GM18858 (cell line): ENCODE measurements around the gene ST6GALNAC6.

ENCODE experiments used
- ATAC-seq: cut with Tn5 transposase; IDR thresholded peaks from one replicate; pipeline ENCODE4 v1.9.1; 2021; ENCODE audit not compliant: unreplicated experiment

ST6GALNAC6 gene

DNA sequence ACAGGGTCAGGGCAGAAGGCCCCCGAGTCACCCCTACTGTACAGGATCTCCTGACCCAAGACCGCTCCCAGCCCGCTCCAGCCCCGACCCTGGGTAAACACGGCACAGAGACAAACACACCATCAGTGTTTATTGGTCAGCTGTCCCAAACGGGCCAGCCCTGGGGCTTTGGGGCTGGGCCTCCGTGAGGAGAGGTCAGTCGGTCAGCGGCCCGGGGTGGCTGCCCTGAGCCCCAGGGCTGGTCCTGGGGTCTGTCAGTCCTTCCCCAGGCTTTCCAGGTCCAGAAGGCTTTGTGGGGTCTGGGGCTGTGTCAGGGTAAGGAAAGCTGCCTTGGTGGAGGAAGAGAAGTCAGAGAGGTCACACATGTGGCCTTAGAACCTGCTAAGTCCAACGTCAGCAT, 35.6 kb upstream of the ST6GALNAC6 start:
- ATAC-seq = no peak

DNA sequence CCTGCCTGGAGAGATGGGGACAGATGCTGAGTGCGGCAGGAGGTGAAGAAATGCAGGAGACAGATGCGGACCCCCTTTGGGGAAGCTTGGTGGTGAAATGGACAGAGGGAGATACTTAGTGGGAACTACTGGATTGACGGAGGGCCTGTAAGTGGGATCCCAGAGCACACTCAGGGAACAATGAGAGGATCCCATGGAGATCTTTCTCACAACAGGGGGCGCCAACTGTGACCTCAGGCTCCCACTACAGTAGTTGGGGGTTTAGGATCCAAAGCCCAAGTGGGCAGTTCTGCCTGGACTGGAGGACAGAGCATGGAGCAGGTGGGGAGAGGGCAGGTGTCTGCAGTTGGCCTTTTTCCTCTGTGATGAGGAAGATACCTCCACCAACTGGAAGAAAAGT, 34.8 kb upstream of the ST6GALNAC6 start:
- ATAC-seq = no peak

DNA sequence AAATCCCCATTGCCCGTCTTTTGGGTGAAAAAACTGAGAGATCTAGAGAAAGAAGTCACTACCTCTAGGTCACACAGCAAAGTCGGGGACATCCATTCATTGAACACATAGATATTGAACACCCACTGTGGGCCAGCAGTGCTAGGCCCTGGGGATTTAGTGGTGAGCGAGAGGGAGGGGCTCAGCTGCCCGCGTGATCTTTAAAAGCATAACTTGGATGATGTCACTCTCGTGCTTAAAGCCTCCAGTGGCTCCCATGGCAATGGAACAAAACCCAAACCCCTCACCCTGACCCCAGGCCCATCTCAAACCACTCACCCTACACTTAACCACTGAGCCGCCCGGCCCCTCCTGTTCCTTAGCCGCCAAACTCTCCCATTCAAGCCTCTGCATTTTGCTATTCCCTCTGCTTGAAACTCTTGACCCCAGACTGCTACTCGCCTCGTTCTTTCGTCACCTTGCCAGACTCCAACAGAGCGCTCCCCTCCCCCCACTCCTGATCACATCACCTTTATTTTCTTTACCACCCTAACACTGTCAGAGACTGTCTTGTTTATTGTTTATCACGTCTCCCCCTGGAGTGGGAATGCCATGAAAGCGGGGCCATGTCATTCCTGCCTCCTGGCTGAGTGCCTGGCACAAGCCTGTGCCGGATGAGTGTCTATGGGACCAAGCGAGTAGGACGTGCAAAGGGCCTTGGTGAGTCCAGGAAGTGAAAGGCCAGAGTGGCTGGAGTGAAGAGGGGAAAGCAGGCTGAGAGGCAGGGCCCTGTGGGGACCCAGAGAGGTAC, 31.9 kb upstream of the ST6GALNAC6 start:
- no peak for ATAC-seq

DNA sequence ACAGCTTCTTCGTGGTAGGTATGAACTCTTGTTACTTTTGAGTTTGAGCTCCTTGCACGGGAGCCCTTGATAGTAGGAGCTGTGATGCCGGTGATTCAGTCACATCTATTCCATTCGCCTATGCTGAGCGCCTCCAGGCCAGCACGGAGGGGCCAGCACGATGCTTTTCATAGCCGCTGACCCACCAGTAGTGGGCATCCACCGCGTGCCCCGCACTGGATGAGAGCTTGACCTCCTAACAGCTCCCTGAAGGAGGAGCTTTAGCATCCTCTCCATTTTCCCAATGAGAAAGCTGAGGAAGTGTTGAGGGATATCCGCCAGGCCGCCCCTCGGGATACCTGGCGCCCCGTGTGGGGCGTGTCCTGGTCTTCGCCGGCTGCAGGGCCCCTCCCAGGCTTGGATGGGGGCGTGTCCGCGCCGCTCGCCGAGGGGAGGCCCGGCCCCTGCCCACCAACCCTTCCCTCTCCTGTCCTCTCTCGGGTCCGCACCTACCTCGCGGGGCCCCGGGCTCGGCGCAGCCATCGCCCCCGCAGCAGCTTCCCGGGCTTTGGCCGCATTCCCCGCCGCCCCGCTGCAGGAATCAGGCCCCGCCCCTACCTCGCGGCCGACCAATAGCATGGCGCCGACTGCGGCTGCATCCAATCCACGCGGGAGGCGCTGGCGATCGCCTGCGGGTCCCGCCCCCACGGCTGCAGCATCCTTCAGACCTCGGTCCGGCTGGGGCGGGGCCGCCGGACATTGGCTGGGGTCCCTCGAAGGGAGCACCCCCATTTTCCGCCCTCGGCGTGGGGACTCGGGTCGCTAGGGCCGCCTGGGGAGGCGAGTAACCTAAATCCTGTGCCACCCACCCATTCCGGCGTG, 31.1 kb upstream of the ST6GALNAC6 start, which contains the start of gene PIP5KL1:
TSS of gene PIP5KL1 (minus strand) at position 547 of the 861 bp plus-strand sequence. CDS start at position 522, 25 bp downstream.
- ATAC-seq = peak; percentile 52

- ATAC-seq = no peak
Observed at GRCh38 chr9:127929625-127929979, 30.2 kb upstream of the ST6GALNAC6 start.

- no peak for ATAC-seq
Observed at GRCh38 chr9:127928676-127929624, 29.5 kb upstream of the ST6GALNAC6 start.

- no peak for ATAC-seq
Observed at GRCh38 chr9:127927988-127928675, 28.7 kb upstream of the ST6GALNAC6 start.

GRCh38 chr9:127927201-127927987, 28.0 kb upstream of the ST6GALNAC6 start:
- ATAC-seq = no peak

- ATAC-seq = no peak
Observed at GRCh38 chr9:127926906-127927200, 27.4 kb upstream of the ST6GALNAC6 start.

GRCh38 chr9:127925959-127926905, 26.8 kb upstream of the ST6GALNAC6 start:
- ATAC-seq = no peak

DNA sequence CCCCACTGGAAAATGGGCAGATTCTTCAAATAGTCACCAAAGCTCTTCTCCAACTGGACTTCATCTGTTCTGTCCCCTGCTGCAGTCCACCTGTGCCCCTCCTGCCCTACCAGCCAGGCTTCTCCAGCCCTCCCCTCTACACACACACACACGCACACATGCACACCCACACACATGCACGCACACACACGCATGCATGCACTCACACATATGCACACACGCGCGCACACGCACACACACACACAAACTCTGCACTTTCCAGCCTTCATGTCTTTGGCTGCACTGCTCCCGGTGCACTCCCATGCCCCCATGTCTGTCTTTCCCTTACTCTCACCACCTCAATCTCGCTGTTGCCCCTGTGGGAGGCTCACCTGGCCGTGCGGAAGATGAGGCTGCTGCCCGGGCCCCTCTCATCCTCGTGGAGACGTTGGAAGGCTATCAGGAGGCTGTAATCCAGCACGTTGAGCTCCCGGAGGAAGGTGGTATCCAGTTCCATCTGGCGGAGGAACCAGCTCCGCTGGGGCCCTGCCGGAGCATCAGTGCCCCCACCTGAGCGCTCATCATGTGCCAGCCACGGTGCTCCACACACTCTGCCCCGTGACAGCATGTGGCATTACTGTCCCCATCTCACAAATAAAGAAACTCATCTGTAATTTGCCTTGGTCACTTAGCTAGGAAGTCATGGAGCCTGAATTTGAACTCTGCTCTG, 25.5 kb upstream of the ST6GALNAC6 start:
- ATAC-seq = no peak

- ATAC-seq = no peak
Observed at GRCh38 chr9:127923771-127924170, 24.4 kb upstream of the ST6GALNAC6 start.

DNA sequence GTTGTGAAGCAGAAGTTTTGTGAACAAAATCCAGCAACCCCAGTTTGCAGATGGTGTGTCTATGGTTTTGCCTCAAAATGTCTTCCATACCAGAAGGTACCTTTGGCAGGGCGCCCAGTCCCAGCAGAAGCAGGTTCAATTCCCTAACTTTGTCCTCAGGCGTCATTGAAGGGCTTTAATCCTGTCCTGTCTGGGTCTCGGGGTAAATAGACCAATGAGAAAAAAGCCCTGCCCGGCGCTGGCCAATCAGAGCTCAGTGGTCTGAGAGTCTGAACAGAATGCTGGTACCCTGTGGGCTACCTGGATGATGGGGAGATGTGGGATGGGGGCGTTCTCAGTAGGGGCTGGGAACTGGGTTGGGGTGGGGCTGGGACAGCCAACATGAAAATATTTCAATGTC, 23.6 kb upstream of the ST6GALNAC6 start:
- ATAC-seq = no peak

GRCh38 chr9:127921557-127922120, 22.2 kb upstream of the ST6GALNAC6 start:
- no peak for ATAC-seq

DNA sequence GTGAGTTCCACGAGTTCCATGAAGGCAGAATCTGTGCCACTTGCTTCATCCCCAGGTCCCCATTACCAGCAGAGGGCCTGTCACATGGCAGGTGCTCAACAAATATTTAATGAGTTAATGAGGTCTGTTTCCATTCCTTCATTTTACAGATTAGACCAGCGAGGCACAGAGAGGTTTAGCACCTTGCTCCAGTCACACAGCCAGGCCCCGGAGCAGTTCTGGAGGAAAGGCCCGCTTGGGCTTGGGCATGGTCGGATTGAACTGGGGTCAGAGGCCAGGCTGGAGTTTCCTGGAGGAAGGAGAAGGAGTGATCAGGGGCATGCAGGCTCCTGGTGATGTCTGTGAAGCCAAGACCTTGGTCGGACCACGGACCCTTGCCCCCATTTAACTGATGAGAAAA, 21.4 kb upstream of the ST6GALNAC6 start:
- no peak for ATAC-seq

GRCh38 chr9:127919253-127919815, 19.9 kb upstream of the ST6GALNAC6 start:
- ATAC-seq = no peak
